Ascending aorta (tissue), 2 donors: Measurements from ENCODE around the gene NAT14. TPM values are rescaled to one million over a fixed set of nuclear protein-coding genes. Genes with fewer than 3 reads are reported as not detected.

Source experiments
- DNase-seq, 2 donors: peaks; one replicate each; pipeline ENCODE4 v3.0.0-alpha.2; 2019; ENCODE audit warnings: low spot score in 2 of 2
- H3K27ac ChIP-seq, 2 donors: fragments of 200-600 bp; sonication (generic); one replicate each; pipeline ENCODE4 v1.5.1; 2016 to 2017; ENCODE audit warnings: mild to moderate bottlenecking in 1 of 2
- H3K27me3 ChIP-seq: fragments of 200-600 bp; sonication (generic); one replicate; pipeline ENCODE4 v1.5.1; 2017
- H3K36me3 ChIP-seq, 2 donors: fragments of 200-600 bp; sonication (generic); one replicate each; pipeline ENCODE4 v1.5.1; 2016
- H3K4me1 ChIP-seq, 2 donors: fragments of 200-600 bp; sonication (generic); one replicate each; pipeline ENCODE4 v1.5.1; 2016 to 2017; ENCODE audit warnings: mild to moderate bottlenecking in 1 of 2
- H3K4me3 ChIP-seq, 2 donors: fragments of 200-600 bp; sonication (generic); one replicate each; pipeline ENCODE4 v1.5.1; 2016 to 2017; ENCODE audit warnings: mild to moderate bottlenecking in 1 of 2
- H3K9me3 ChIP-seq, 2 donors: fragments of 200-600 bp; sonication (generic); one replicate each; pipeline ENCODE4 v1.5.1; 2016
- CTCF ChIP-seq, 3 experiments: fragments of 200-600 bp in 2 of 3; fragments of 450-650 bp in 1 of 3; sonication (generic) in 2 of 3; IDR thresholded peaks; one replicate each; pipeline ENCODE4 v1.5.1; 2016 to 2019; ENCODE audit warnings: antibody characterized with exemption in 3 of 3, mild to moderate bottlenecking in 1 of 3, moderate library complexity in 1 of 3
- intact Hi-C: fragments of 100-400 bp; cut with DNase I; formaldehyde crosslinking; loops from one replicate; pipeline ENCODE4 v1.15.1; 2023
- total RNA-seq: library from RNA; depleted of rRNA; stranded (reverse); fragments of >200 nt; gene quantifications from one replicate; pipeline ENCODE4 v1.1.0, GENCODE V29; 2016

Gene NAT14
- total RNA-seq, 1 donor from 2014 or later, result 21.6 TPM

DNA sequence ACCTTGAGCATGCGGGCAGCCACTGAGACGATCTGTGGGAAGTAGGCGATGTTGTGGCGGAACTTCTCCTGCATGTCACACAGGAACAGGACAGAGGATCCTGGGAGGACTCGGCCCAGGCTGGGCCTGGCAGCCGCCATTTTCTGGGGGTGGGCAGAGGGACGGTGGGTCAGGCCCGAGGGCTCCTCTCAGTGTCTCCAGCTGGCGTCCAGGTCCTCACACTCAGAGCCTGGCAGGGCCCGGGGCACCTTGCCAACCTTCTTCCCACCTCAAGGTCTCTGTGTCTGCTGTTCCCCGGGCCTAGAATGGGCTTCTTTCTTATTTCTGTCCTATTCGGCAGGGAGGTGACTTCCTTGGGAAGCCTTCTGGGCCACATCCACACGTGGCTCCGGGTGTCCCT, 28.6 kb upstream of the NAT14 start:
- TF ChIP-seq CTCF (IDR thresholded peaks at IDR 0.05), result no peak
- intact Hi-C loops, result no loop called here

DNA sequence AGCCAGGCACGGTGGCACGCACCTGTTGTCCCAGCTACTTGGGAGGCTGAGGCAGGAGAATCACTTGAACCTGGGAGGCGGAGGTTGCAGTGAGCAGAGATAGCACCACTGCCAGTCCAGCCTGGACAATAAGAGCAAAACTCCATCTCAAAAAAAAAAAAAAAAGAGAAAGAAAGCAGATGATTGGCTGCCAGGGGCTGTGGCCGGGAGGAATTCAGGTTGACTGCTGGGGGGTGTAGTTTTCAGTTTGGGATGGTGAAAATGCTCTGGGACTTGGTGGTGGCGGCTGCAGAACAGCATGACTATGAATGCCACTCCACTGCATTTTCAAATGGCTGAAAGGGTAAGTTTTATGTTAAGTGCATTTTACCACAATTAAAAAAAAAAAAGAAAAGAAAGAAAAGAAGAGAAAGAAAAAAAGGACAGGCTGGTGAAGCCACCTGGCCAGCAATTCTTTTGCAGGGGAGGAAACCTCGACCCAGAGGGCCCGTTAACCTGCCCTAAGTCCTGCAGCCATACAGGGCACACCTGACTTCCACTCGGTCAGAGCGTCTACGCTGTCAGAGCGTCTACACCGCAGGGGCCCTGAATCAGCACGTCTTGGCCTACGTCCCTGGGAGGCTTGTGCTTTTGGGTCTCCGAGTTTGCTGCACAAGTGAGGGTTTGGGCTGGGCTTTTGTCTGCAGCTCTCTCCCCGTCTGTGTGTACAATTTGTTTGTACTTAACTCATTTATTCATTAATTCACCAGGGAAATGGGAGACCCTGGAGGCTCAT, 27.1 kb upstream of the NAT14 start:
- H3K27me3 ChIP-seq, result peaks cover 3% of the 10 kb centered on the region
- H3K9me3 ChIP-seq, result no peaks in the 10 kb centered on the region
- TF ChIP-seq CTCF (IDR thresholded peaks at IDR 0.05), result no peak
- no peak overlapping the region for H3K27ac ChIP-seq
- DNase-seq, result no peak
- peaks cover 0 to 7% of the 10 kb centered on the region in 2 donors for H3K36me3 ChIP-seq
- H3K4me3 ChIP-seq, result no peak overlapping the region
- intact Hi-C loops, result no loop called here
- H3K4me1 ChIP-seq, result peaks cover 0 to 5% of the 10 kb centered on the region in 2 donors

More for the DNA sequence above, 28.6 kb upstream of the NAT14 start:
- no peak overlapping the region for H3K4me3 ChIP-seq
- H3K4me1 ChIP-seq, result peaks cover 0 to 16% of the 10 kb centered on the region in 2 donors
- no peak for DNase-seq
- peaks cover 0 to 7% of the 10 kb centered on the region in 2 donors for H3K36me3 ChIP-seq
- H3K27ac ChIP-seq, result no peak overlapping the region
- no peaks in the 10 kb centered on the region for H3K9me3 ChIP-seq
- H3K27me3 ChIP-seq, result peaks cover 19% of the 10 kb centered on the region

GRCh38 chr19:55459551-55459949, 25.4 kb upstream of the NAT14 start:
- Histone ChIP-seq H3K9me3 (no peaks in the 10 kb centered on the region), H3K27me3 (no peaks in the 10 kb centered on the region), H3K4me3 (no peak overlapping the region), H3K4me1 (peaks cover 0 to 5% of the 10 kb centered on the region in 2 donors), H3K36me3 (peaks cover 0 to 7% of the 10 kb centered on the region in 2 donors), H3K27ac (no peak overlapping the region)
- DNase-seq, result no peak
- no peak for TF ChIP-seq CTCF (IDR thresholded peaks at IDR 0.05)
- intact Hi-C loops, result no loop called here

- H3K4me1 ChIP-seq, result peaks cover 0 to 5% of the 10 kb centered on the region in 2 donors
- no peaks in the 10 kb centered on the region for H3K27me3 ChIP-seq
- DNase-seq, result no peak
- no peak for TF ChIP-seq CTCF (IDR thresholded peaks at IDR 0.05)
- peak overlapping the region; percentile 58 to 77 for H3K4me3 ChIP-seq
- H3K9me3 ChIP-seq, result no peaks in the 10 kb centered on the region
- H3K36me3 ChIP-seq, result peaks cover 0 to 6% of the 10 kb centered on the region in 2 donors
- H3K27ac ChIP-seq, result peak overlapping the region in 1 of 2 donors; percentile 79
- intact Hi-C loops, result loop anchor here (2.0 to 5.0 kb wide), 4 partner anchors 75 to 343 kb away; partner anchors contain the start of genes BRSK1, HSPBP1, PPP1R12C and RPL28
These were observed 24.9 kb upstream of the NAT14 start for GRCh38 chr19:55459950-55460657.

DNA sequence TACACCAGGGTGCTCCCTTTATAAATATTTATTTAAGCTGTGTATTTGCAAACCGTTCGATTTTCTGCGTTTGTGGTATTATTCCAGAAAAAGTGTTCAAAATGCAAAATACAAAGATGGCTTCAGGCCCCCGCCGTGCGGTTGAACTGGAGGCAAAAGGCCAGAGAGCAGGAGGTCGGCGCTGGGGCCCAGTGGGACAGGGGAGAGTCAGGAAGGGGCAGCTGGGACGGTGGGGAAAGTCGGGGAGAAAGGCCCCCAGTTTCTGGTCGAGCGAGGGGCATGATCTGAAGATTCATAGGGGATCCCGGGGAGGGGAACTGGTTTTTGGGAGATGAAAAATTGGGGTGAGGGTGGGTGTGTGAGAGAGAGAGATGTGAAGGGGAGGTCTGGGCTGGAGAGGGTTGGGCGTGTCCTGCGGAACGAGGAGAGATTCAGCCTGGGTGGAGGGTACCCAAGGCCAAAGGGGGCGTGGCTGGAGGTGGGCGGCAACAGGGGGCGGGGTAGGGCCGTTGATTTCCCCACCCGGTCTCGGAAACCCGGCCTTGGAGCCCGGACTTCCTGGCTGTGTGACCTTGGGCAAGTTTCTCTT, 24.2 kb upstream of the NAT14 start:
- Histone ChIP-seq H3K4me1 (peaks cover 0 to 5% of the 10 kb centered on the region in 2 donors), H3K27ac (peak overlapping the region; percentile 61 to 79), H3K27me3 (no peaks in the 10 kb centered on the region), H3K4me3 (peak overlapping the region; percentile 58 to 77), H3K36me3 (peaks cover 0 to under 1% of the 10 kb centered on the region in 2 donors), H3K9me3 (no peaks in the 10 kb centered on the region)
- intact Hi-C loops, result loop anchor here (1.0 to 5.0 kb wide), 7 partner anchors 16 to 344 kb away; partner anchors contain the start of genes BRSK1, FIZ1, HSPBP1 and PPP1R12C
- TF ChIP-seq CTCF (IDR thresholded peaks at IDR 0.05), result no peak
- DNase-seq, result peak in 1 of 2 donors; percentile 86
